NCI-H2029 treated with DMSO at 0.1 percent for 48 hours (cell line): ENCODE measurements around the gene CD207.

Experiments
- DNase-seq: peaks from one replicate; lab custom pipeline; 2025; lab: John Stamatoyannopoulos, UW

Gene CD207

GRCh38 chr2:70793450-70793849 lies 42.2 kb downstream of the CD207 start:
- no peak for DNase-seq

DNA sequence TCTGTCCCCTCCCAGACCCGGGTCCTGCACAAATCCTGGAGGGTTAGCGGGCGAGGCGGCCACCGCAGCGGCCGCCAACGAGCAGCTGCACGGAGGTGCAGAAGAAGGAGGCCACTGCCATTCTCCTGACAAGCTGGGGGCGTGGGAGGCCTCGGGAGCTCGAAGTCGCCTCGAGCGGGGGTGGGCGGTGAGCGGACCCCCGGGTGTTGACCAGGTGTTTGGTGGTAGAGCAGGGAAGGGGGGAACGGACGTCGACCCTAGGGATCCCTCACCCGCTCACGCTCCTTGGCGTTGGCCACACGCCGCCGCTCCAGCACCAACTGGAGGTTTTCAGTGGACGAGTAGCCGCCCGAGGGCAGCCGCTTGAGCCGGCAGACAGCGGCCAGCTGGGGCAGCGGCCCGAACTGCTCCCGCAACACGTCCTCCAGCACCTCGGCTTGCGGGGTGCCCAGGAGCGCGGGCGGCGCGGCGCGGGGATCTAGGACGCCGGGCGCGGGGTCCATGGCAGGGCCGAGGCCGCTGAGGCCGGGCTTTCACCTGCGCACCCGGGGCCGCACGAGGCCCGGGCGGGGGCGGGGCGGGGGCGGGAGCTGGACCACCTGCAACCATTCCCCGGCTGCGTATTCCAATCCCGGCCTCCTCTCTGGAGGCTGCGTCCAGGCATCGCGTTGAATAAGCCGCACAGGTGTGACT lies 45.3 kb downstream of the CD207 start, which contains the start of gene FIGLA:
Gene FIGLA, minus strand, starts transcription at position 508 of the 693 bp plus-strand sequence. Its CDS starts 5 bp downstream, at position 503.
- DNase-seq: no peak

GRCh38 chr2:70789304-70790135 lies 46.1 kb downstream of the CD207 start:
- peak; percentile 32 for DNase-seq

- DNase-seq: no peak
These were observed 50.3 kb downstream of the CD207 start for GRCh38 chr2:70785137-70785911.

DNA sequence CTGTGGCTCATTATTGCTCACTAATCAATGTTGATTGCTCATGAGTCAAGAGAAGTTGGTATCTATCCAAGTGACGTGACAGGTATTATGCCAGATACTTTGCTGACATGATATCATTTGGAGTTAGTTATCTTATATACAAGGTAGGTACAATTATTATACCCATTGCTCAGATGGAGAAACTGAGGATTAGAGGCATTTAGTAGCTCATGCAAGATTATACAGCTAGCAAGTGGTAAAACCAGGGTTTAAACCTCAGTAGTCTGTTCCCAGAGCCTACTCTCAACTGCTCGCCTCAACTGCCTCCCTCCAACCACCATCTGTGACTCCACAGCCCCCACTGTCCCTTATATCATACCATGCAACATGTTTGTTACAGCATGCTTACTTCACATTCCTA lies 51.3 kb downstream of the CD207 start:
- DNase-seq: no peak
